Mesothelial cell of epicardium (in vitro differentiated cells): ENCODE results near the gene RYR3. TPM values are rescaled to one million over a fixed set of nuclear protein-coding genes. Genes with fewer than 3 reads are reported as not detected.

Experiments used
- DNase-seq, 2 experiments: peaks; one replicate each; pipeline ENCODE4 v3.0.0; 2021; ENCODE audit warnings: low spot score in 2 of 2; ENCODE audit not compliant: unreplicated experiment in 2 of 2
- H3K27ac Mint-ChIP-seq: 2 replicates; pipeline ENCODE4 v1.8.0; 2021; ENCODE audit warnings: mixed read lengths
- H3K27me3 Mint-ChIP-seq: 2 replicates; pipeline ENCODE4 v1.8.0; 2021; ENCODE audit warnings: low read depth, mixed read lengths
- H3K36me3 Mint-ChIP-seq: 2 replicates; pipeline ENCODE4 v1.8.0; 2021; ENCODE audit warnings: mixed read lengths
- H3K4me1 Mint-ChIP-seq: 2 replicates; pipeline ENCODE4 v1.8.0; 2021; ENCODE audit warnings: mixed read lengths
- H3K4me3 Mint-ChIP-seq: 2 replicates; pipeline ENCODE4 v1.8.0; 2021; ENCODE audit warnings: mild to moderate bottlenecking, moderate library complexity, mixed read lengths
- H3K9me3 Mint-ChIP-seq: 2 replicates; pipeline ENCODE4 v1.8.0; 2021; ENCODE audit warnings: mixed read lengths
- total RNA-seq: library from RNA; stranded (reverse); gene quantifications from 3 replicates; pipeline ENCODE4 v1.2.1, GENCODE V29; 2021
- TF ChIP-seq, protein P1 (sequence below): fragments of 200-600 bp; sonication (generic); IDR thresholded peaks from one replicate; pipeline ENCODE4 v1.5.0; 2021; ENCODE audit warnings: antibody characterized with exemption; ENCODE audit not compliant: unreplicated experiment

The RYR3 gene
- total RNA-seq, 1 donor from 2014 or later = 3.8 TPM

DNA sequence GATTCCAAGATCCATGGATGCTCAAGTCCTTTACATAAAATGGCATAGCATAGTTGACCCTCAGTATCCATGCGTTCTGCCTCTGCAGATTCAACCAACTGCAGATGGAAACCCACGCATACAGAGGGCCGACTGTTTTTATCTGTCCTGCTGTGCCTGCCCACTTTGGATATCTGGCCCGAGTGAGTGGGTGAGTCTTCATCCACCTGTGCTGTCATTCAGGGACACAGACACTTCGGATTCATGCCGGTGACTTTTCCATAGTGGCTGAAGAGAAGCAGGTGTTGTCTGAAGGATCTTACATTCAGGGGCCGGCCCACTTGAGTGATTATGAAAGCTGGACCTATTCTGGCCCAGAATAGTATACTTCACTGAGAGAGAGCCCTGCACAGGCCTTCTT, 85.1 kb downstream of the RYR3 start:
- H3K27me3 Mint-ChIP-seq = no peaks in the 10 kb centered on the region
- no peaks in the 10 kb centered on the region for H3K36me3 Mint-ChIP-seq
- TF ChIP-seq, protein P1, sequence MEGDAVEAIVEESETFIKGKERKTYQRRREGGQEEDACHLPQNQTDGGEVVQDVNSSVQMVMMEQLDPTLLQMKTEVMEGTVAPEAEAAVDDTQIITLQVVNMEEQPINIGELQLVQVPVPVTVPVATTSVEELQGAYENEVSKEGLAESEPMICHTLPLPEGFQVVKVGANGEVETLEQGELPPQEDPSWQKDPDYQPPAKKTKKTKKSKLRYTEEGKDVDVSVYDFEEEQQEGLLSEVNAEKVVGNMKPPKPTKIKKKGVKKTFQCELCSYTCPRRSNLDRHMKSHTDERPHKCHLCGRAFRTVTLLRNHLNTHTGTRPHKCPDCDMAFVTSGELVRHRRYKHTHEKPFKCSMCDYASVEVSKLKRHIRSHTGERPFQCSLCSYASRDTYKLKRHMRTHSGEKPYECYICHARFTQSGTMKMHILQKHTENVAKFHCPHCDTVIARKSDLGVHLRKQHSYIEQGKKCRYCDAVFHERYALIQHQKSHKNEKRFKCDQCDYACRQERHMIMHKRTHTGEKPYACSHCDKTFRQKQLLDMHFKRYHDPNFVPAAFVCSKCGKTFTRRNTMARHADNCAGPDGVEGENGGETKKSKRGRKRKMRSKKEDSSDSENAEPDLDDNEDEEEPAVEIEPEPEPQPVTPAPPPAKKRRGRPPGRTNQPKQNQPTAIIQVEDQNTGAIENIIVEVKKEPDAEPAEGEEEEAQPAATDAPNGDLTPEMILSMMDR = no peak
- no peaks in the 10 kb centered on the region for H3K9me3 Mint-ChIP-seq
- H3K4me3 Mint-ChIP-seq = no peak overlapping the region
- H3K4me1 Mint-ChIP-seq = no peaks in the 10 kb centered on the region
- no peak overlapping the region for H3K27ac Mint-ChIP-seq
- no peak for DNase-seq

DNA sequence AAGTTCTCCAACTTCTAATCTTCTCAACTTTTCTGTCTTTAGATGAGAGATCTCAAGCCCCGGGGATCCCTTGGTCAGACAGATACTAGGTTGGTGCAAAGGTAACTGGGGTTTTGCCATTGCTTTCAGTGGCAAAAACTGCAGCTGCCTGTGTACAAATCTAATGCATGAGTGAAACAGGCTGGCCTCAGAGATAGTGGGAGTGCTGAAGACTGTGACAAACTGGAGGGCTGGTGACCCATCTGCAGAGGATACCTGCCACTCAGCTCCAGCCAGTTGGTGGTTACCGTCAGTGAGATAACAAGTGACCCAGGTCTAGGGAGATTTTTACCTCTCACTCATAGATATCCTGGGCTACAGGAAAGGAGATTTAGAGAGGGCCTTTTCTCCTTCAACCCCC, 85.7 kb downstream of the RYR3 start:
- Mint-ChIP-seq H3K27me3 (no peaks in the 10 kb centered on the region), H3K36me3 (no peaks in the 10 kb centered on the region), H3K27ac (no peak overlapping the region), H3K4me1 (no peaks in the 10 kb centered on the region), H3K4me3 (no peak overlapping the region), H3K9me3 (no peaks in the 10 kb centered on the region)
- TF ChIP-seq, protein P1 = no peak
- no peak for DNase-seq

DNA sequence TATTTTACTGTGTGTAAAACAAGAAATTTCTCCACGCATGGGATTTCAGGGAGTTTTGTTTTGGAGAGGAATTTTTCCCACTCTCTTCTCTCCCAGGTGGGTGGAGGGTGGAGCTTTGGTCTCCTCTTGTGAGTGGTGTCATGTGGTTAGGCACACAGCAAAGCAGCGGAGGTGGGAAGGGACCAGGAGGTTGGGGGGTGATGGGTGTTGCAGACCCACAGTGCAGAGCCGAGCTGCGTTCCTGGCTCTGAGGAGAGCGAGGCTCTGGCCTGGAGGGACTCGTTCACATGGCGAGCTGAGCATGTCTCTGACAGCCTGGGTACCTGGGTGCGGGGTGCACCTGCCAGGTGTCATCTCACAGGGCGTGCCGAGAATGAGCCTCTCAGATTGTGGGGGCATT, 87.8 kb downstream of the RYR3 start:
- Mint-ChIP-seq H3K4me1 (no peaks in the 10 kb centered on the region), H3K36me3 (no peaks in the 10 kb centered on the region), H3K27ac (no peak overlapping the region), H3K4me3 (no peak overlapping the region), H3K9me3 (no peaks in the 10 kb centered on the region), H3K27me3 (no peaks in the 10 kb centered on the region)
- no peak for DNase-seq
- TF ChIP-seq, protein P1 = no peak

DNA sequence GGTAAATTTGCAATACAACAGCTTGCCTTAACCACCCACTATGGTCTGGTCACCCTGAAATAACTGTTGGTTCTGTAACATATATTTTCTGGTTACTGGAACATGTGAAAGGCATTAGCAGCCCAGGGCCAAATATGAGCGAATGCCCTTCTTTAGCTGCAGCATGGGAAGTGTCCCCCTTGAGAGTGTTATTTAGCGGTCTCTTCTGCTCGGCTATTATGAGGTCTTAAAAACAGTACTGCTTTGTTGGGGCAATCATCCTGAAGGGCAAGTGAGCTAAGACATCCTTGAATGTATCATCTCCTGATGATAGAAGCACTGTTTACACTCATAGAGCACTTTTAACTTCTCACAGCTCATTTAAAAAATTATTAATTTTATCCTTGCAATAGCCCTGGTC, 90.2 kb downstream of the RYR3 start:
- Mint-ChIP-seq H3K36me3 (no peaks in the 10 kb centered on the region), H3K4me1 (no peaks in the 10 kb centered on the region), H3K27me3 (no peaks in the 10 kb centered on the region), H3K27ac (no peak overlapping the region), H3K4me3 (no peak overlapping the region), H3K9me3 (no peaks in the 10 kb centered on the region)
- TF ChIP-seq, protein P1 = no peak
- no peak for DNase-seq

DNA sequence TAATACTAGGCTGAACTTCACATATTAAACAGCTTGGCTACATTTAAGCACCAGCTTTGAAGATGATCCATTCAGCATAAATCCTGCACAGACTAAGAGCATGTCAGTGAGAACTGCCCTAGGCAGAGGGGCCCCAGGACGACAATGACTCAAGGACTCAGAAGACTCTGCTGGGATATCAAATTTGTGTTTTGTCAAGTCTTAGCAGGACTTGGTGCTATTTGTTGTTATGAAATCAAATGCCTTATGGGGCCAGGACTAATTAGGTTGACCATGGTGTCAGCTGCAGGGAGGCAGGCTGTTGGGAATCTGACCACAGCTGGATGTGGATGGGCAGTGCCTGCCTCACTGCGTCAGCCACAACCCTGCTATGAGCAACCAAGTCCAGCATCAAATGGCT, 91.8 kb downstream of the RYR3 start:
- Mint-ChIP-seq H3K4me1 (no peaks in the 10 kb centered on the region), H3K9me3 (no peaks in the 10 kb centered on the region), H3K4me3 (no peak overlapping the region)

More for the DNA sequence above, 91.8 kb downstream of the RYR3 start:
- H3K36me3 Mint-ChIP-seq = no peaks in the 10 kb centered on the region
- no peak overlapping the region for H3K27ac Mint-ChIP-seq
- H3K27me3 Mint-ChIP-seq = no peaks in the 10 kb centered on the region
- DNase-seq = no peak
- TF ChIP-seq, protein P1 = no peak
